AG10803 (cell line): ENCODE data around the gene VSTM5.
"Not testable (repeated sequence)": the region's sequence is repeated elsewhere in the genome, so short reads cannot be mapped to it uniquely, and the experiment has no call there.

Source experiments
- DNase-seq: peaks from one replicate; pipeline ENCODE4 v3.0.0; 2010; ENCODE audit warnings: low read depth
- H3K4me3 ChIP-seq: 2 replicates; pipeline ENCODE4 v1.5.1; 2011; ENCODE audit warnings: mild to moderate bottlenecking, low read length, control low read depth
- CTCF ChIP-seq: conservative IDR thresholded peaks from 2 replicates; pipeline ENCODE4 v1.5.1; 2011; ENCODE audit warnings: mild to moderate bottlenecking, low read length, control low read depth, inconsistent platforms

VSTM5 gene

GRCh38 chr11:93850594-93851018 is at the start of gene VSTM5:
TSS of gene VSTM5 (minus strand) at chr11:93850618. CDS start at chr11:93850502, 116 bp downstream.
- peak within 1 kb of the TSS; percentile 43 for H3K4me3 ChIP-seq
- no peak for DNase-seq
- no peak for TF ChIP-seq CTCF

- DNase-seq: peak; percentile 92
- peak; percentile 92 for TF ChIP-seq CTCF
- H3K4me3 ChIP-seq: peak overlapping the region; percentile 9
Observed at GRCh38 chr11:93895106-93895862, 44.9 kb upstream of the VSTM5 start.

- H3K4me3 ChIP-seq: no peak overlapping the region
Observed at GRCh38 chr11:93890391-93891051, 40.1 kb upstream of the VSTM5 start.

GRCh38 chr11:93887111-93887510 is 36.7 kb upstream of the VSTM5 start:
- no peak for DNase-seq
- no peak overlapping the region for H3K4me3 ChIP-seq
- no peak for TF ChIP-seq CTCF

More at GRCh38 chr11:93890391-93891051, 40.1 kb upstream of the VSTM5 start:
- no peak for DNase-seq
- TF ChIP-seq CTCF: no peak

GRCh38 chr11:93879114-93879513 is 28.7 kb upstream of the VSTM5 start:
- DNase-seq, H3K4me3 ChIP-seq: not testable (repeated sequence)

- TF ChIP-seq CTCF: no peak
- no peak for DNase-seq
- no peak overlapping the region for H3K4me3 ChIP-seq
Observed at GRCh38 chr11:93875637-93876036, 25.2 kb upstream of the VSTM5 start.

- no peak overlapping the region for H3K4me3 ChIP-seq
- TF ChIP-seq CTCF: no peak
- no peak for DNase-seq
Observed at GRCh38 chr11:93871526-93871925, 21.1 kb upstream of the VSTM5 start.
